Endothelial cell of umbilical vein (primary cell): ENCODE data around the gene GNAL. TPM values are rescaled to one million over a fixed set of nuclear protein-coding genes. Genes with fewer than 3 reads are reported as not detected.

Experiments used
- BruUV-seq: library from RNA; stranded (reverse); fragments of 400-500 nt; replicated peaks from 2 replicates; lab custom pipeline; 2021; lab: Mats Ljungman, UMichigan
- CTCF ChIA-PET: fragments of 300-600, 350-600 bp; sonication (Branson Sonifier 250); formaldehyde crosslinking; loops from one replicate; lab custom pipeline; 2021; ENCODE audit warnings: antibody characterized with exemption, inconsistent platforms; lab: Charles Lee
- POLR2A ChIA-PET: fragments of 300-600, 350-600 bp; sonication (Branson Sonifier 250); formaldehyde crosslinking; loops from one replicate; lab custom pipeline; 2021; ENCODE audit warnings: antibody characterized with exemption, inconsistent platforms; lab: Charles Lee
- DNase-seq: peaks from one replicate; pipeline ENCODE4 v3.0.0-alpha.2; 2011; ENCODE audit warnings: low read depth, low spot score
- FAIRE-seq: peaks from 2 replicates; lab custom pipeline; 2011; peaks lifted over from hg19 to GRCh38; lab: Jason Lieb, UNC
- H2AFZ ChIP-seq: 2 replicates; pipeline ENCODE4 v1.6.0; 2012; ENCODE audit warnings: low read depth, low read length, control low read depth, inconsistent platforms
- H3K27ac ChIP-seq: 2 replicates; pipeline ENCODE4 v1.5.1; 2011; ENCODE audit warnings: low read depth, mild to moderate bottlenecking, control low read depth, low read length, moderate library complexity; ENCODE audit not compliant: insufficient read depth
- H3K27me3 ChIP-seq, 2 experiments: 2 replicates each; pipeline versions ENCODE4 v1.6.0 to v1.6.1; 2011; ENCODE audit warnings: low read length in 2 of 2, mixed read lengths in 1 of 2; ENCODE audit not compliant: control insufficient read depth in 2 of 2, insufficient read depth in 2 of 2
- H3K36me3 ChIP-seq, 2 experiments: 2 replicates in 1 of 2; 3 replicates in 1 of 2; pipeline ENCODE4 v1.5.1; 2011; ENCODE audit warnings: low read length in 2 of 2, mild to moderate bottlenecking in 1 of 2, moderate library complexity in 1 of 2; ENCODE audit not compliant: control insufficient read depth in 2 of 2, insufficient read depth in 2 of 2; ENCODE audit errors: extremely low read depth in 1 of 2
- H3K4me1 ChIP-seq: 3 replicates; pipeline ENCODE4 v1.5.1; 2011; ENCODE audit warnings: mild to moderate bottlenecking, low read length; ENCODE audit not compliant: control insufficient read depth, insufficient read depth; ENCODE audit errors: extremely low read depth
- H3K4me2 ChIP-seq: 2 replicates; pipeline ENCODE4 v1.6.1; 2011; ENCODE audit warnings: low read length, control low read depth, mixed read lengths; ENCODE audit not compliant: insufficient read depth
- H3K4me3 ChIP-seq, 3 experiments: fragments of 200-600 bp in 1 of 3; sonication (generic), shearing (Covaris generic) in 1 of 3; replicated peaks in 1 of 3; 2 replicates each; pipeline ENCODE4 v1.5.1; 2011 to 2016; ENCODE audit warnings: control low read depth in 3 of 3, low read length in 3 of 3, mild to moderate bottlenecking in 2 of 3, inconsistent platforms in 1 of 3, low read depth in 1 of 3, moderate library complexity in 1 of 3; ENCODE audit not compliant: insufficient read depth in 1 of 3
- H3K79me2 ChIP-seq: 2 replicates; pipeline ENCODE4 v1.6.0; 2012; ENCODE audit warnings: low read length, inconsistent platforms; ENCODE audit not compliant: control insufficient read depth, insufficient read depth
- H3K9ac ChIP-seq: replicated peaks from 2 replicates; pipeline ENCODE3; 2011; ENCODE audit warnings: low read length, control low read depth; ENCODE audit not compliant: insufficient read depth; ENCODE audit errors: extremely low read depth
- H3K9me1 ChIP-seq: replicated peaks from 3 replicates; pipeline ENCODE4 v1.6.0; 2011; ENCODE audit warnings: mild to moderate bottlenecking, low read length; ENCODE audit not compliant: control insufficient read depth, insufficient read depth; ENCODE audit errors: extremely low read depth
- H3K9me3 ChIP-seq: replicated peaks from 2 replicates; pipeline ENCODE4 v1.5.1; 2012; ENCODE audit warnings: low read length, inconsistent platforms; ENCODE audit not compliant: control insufficient read depth, insufficient read depth
- H4K20me1 ChIP-seq: replicated peaks from 2 replicates; pipeline ENCODE3; 2011; ENCODE audit warnings: mild to moderate bottlenecking, low read length; ENCODE audit not compliant: control insufficient read depth, insufficient read depth; ENCODE audit errors: extremely low read depth
- CTCF ChIP-seq, 2 donors: IDR thresholded peaks; 1 replicate in 1 of 2; 2 replicates in 1 of 2; pipeline ENCODE4 v1.5.1; 2011; ENCODE audit warnings: low read length in 2 of 2, mild to moderate bottlenecking in 2 of 2, moderate library complexity in 2 of 2, control low read depth in 1 of 2, inconsistent platforms in 1 of 2, low read depth in 1 of 2; ENCODE audit not compliant: insufficient read depth in 1 of 2; ENCODE audit errors: extremely low read depth in 1 of 2
- EZH2 ChIP-seq: IDR thresholded peaks from 2 replicates; pipeline ENCODE4 v1.6.1; 2012; ENCODE audit warnings: borderline replicate concordance, low read depth, mild to moderate bottlenecking, moderate library complexity, low read length, inconsistent platforms; ENCODE audit not compliant: severe bottlenecking
- FOS ChIP-seq: IDR thresholded peaks from 2 replicates; pipeline ENCODE4 v1.6.1; 2011; ENCODE audit warnings: mild to moderate bottlenecking, low read length, moderate library complexity, borderline replicate concordance; ENCODE audit not compliant: insufficient read depth
- GATA2 ChIP-seq: IDR thresholded peaks from 2 replicates; pipeline ENCODE4 v1.7.0; 2011; ENCODE audit warnings: low read depth, mild to moderate bottlenecking, moderate library complexity, mixed read lengths, low read length; ENCODE audit not compliant: insufficient read length, insufficient read depth
- JUN ChIP-seq: IDR thresholded peaks from 2 replicates; pipeline ENCODE4 v1.6.1; 2011; ENCODE audit warnings: borderline replicate concordance, low read depth; ENCODE audit not compliant: insufficient read length, insufficient read depth
- MYC ChIP-seq: IDR thresholded peaks from one replicate; pipeline ENCODE4 v1.6.1; 2011; ENCODE audit warnings: mild to moderate bottlenecking, low read depth, low read length
- POLR2A ChIP-seq: IDR thresholded peaks from 2 replicates; pipeline ENCODE4 v1.6.1; 2012; ENCODE audit warnings: low read depth, mild to moderate bottlenecking, control low read depth, low read length
- POLR2AphosphoS5 ChIP-seq: IDR thresholded peaks from 2 replicates; pipeline ENCODE4 v1.6.1; 2012; ENCODE audit warnings: low read depth, mild to moderate bottlenecking, control low read depth, low read length, moderate library complexity; ENCODE audit not compliant: insufficient read depth
- dilution Hi-C: fragments of 300-500 bp; cut with MboI; formaldehyde crosslinking; loops from one replicate; pipeline ENCODE4 v1.15.0; 2019; ENCODE audit warnings: low sequenced_read_pairs; ENCODE audit not compliant: extremely low pct_ligation_motif_present
- intact Hi-C: fragments of 100-400 bp; cut with micrococcal nuclease; formaldehyde crosslinking; loops from one replicate; pipeline ENCODE4 v1.10.0; 2022
- polyA plus RNA-seq, 4 experiments: library from polyadenylated mRNA; depleted of rRNA in 3 of 4; stranded (reverse) in 3 of 4; unstranded in 1 of 4; fragments of >200 nt; gene quantifications; 2 replicates each; pipeline versions ENCODE4 v1.2.1 to v1.2.3, GENCODE V29; 2011 to 2012; ENCODE audit warnings: missing spikeins in 1 of 4
- total RNA-seq: library from RNA; stranded (reverse); gene quantifications from 2 replicates; pipeline ENCODE4 v1.2.3, GENCODE V29; 2021
- TF ChIP-seq, protein P1 (sequence below): IDR thresholded peaks from 2 replicates; pipeline ENCODE4 v1.6.1; 2011; ENCODE audit not compliant: insufficient read depth, insufficient read length

GNAL gene
- total and polyA plus RNA-seq, 2 donors (not counting 3 experiments of a cell fraction or from before 2014, with no cell fraction given), result 0.07 to 0.73 TPM

DNA sequence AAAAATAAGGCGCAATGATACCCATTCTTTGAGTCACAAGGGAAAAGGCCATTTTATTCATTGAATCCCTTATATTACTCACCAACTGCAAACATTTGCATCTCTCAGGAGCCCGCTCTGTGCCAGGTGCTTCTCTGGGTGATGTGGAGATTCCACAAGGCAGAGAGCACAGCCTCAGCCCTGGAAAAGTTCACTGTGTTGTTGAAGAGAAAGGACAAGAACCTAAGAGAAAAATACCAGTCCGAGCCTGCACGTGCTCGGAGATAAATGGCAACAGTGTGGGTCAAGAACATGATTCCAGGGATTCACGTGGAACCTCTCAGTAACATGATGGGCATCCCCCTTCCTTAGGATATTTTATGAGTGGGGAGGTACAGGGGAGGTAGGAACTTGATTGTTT is 11.8 kb downstream of the GNAL start:
- H3K9me1 ChIP-seq, result no peaks in the 10 kb centered on the region
- H2AFZ ChIP-seq, result no peak overlapping the region
- intact Hi-C loops, result no loop called here
- H3K79me2 ChIP-seq, result no peaks in the 10 kb centered on the region
- no peak overlapping the region for H3K4me3 ChIP-seq
- H3K27ac ChIP-seq, result no peak overlapping the region
- BruUV-seq, result no TSS peak
- no peaks in the 10 kb centered on the region for H3K27me3 ChIP-seq
- H3K4me1 ChIP-seq, result no peaks in the 10 kb centered on the region
- no peak for DNase-seq
- no peaks in the 10 kb centered on the region for H3K36me3 ChIP-seq
- H3K9me3 ChIP-seq, result no peaks in the 10 kb centered on the region
- TF ChIP-seq FOS (no peak), EZH2 (no peak), POLR2A (no peak), JUN (no peak), MYC (no peak), GATA2 (no peak), CTCF (IDR thresholded peaks at IDR 0.05; ENCODE audit: extremely low read depth in 1 of 2, insufficient read depth in 1 of 2, low read depth in 1 of 2, low read length in 2 of 2) (no peak), POLR2AphosphoS5 (no peak)
- TF ChIP-seq, protein P1, sequence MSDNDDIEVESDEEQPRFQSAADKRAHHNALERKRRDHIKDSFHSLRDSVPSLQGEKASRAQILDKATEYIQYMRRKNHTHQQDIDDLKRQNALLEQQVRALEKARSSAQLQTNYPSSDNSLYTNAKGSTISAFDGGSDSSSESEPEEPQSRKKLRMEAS, result no peak
- H3K9ac ChIP-seq, result no peak overlapping the region
- CTCF ChIA-PET, result no interaction called here
- H3K4me2 ChIP-seq, result no peak overlapping the region
- dilution Hi-C loops, result no loop called here
- POLR2A ChIA-PET, result no interaction called here
- FAIRE-seq, result no peak
- no peaks in the 10 kb centered on the region for H4K20me1 ChIP-seq
